OCI-LY3 (cell line): ENCODE data around the gene ZNF598.
A peak's percentile ranks its signal among the peaks of the same experiment; 100 is the strongest.

Source experiments
- H2AFZ ChIP-seq: fragments of 200-600, 300-600 bp; shearing (Covaris generic); 2 replicates; pipeline ENCODE4 v1.6.0; 2014; ENCODE audit warnings: antibody characterized with exemption, low read depth, low read length
- H3K27ac ChIP-seq: fragments of 200-600, 300-600 bp; sonication (generic); 2 replicates; pipeline ENCODE4 v1.5.1; 2014; ENCODE audit warnings: mild to moderate bottlenecking, low read length, moderate library complexity, mixed read lengths
- H3K27me3 ChIP-seq: fragments of 200-600, 300-600 bp; sonication (generic); 2 replicates; pipeline ENCODE4 v1.6.1; 2014; ENCODE audit warnings: low read depth, low read length, mixed read lengths
- H3K36me3 ChIP-seq: fragments of 200-600, 300-600 bp; sonication (generic); replicated peaks from 2 replicates; pipeline ENCODE3; 2014; ENCODE audit warnings: low read depth, low read length, mixed read lengths
- H3K4me1 ChIP-seq: fragments of 300-600, 200-600 bp; sonication (generic); 2 replicates; pipeline ENCODE4 v1.6.1; 2014; ENCODE audit warnings: low read length, mixed read lengths
- H3K4me2 ChIP-seq: fragments of 200-600, 300-600 bp; sonication (generic); 2 replicates; pipeline ENCODE4 v1.6.1; 2014; ENCODE audit warnings: low read length, mixed read lengths
- H3K4me3 ChIP-seq: fragments of 300-600, 200-600 bp; sonication (generic); 2 replicates; pipeline ENCODE4 v1.5.1; 2014; ENCODE audit warnings: antibody characterized with exemption, mild to moderate bottlenecking, low read length, moderate library complexity
- H3K79me2 ChIP-seq: fragments of 300-600, 200-600 bp; shearing (Covaris generic); 2 replicates; pipeline ENCODE4 v1.6.1; 2014; ENCODE audit warnings: mild to moderate bottlenecking, low read length, mixed read lengths
- H3K9ac ChIP-seq: fragments of 300-600, 200-600 bp; shearing (Covaris generic); 2 replicates; pipeline ENCODE4 v1.6.0; 2014; ENCODE audit warnings: mild to moderate bottlenecking, low read length, moderate library complexity
- H3K9me3 ChIP-seq: fragments of 200-600, 300-600 bp; shearing (Covaris generic); 2 replicates; pipeline ENCODE4 v1.6.1; 2014; ENCODE audit warnings: low read length, mixed read lengths; ENCODE audit not compliant: insufficient read depth
- H4K20me1 ChIP-seq: fragments of 200-600, 300-600 bp; sonication (generic); 2 replicates; pipeline ENCODE4 v1.6.1; 2016; ENCODE audit warnings: low read length, mixed read lengths; ENCODE audit not compliant: insufficient read depth
- CTCF ChIP-seq: fragments of 200-600, 300-600 bp; sonication (generic); IDR thresholded peaks from 2 replicates; pipeline ENCODE4 v1.5.1; 2014; ENCODE audit warnings: antibody characterized with exemption, low read length, low read depth
- EZH2phosphoT487 ChIP-seq: fragments of 200-600 bp; shearing (Covaris generic); IDR thresholded peaks from 2 replicates; pipeline ENCODE4 v1.6.1; 2018; ENCODE audit warnings: antibody characterized with exemption, mixed run types, low read depth

ZNF598 gene

DNA sequence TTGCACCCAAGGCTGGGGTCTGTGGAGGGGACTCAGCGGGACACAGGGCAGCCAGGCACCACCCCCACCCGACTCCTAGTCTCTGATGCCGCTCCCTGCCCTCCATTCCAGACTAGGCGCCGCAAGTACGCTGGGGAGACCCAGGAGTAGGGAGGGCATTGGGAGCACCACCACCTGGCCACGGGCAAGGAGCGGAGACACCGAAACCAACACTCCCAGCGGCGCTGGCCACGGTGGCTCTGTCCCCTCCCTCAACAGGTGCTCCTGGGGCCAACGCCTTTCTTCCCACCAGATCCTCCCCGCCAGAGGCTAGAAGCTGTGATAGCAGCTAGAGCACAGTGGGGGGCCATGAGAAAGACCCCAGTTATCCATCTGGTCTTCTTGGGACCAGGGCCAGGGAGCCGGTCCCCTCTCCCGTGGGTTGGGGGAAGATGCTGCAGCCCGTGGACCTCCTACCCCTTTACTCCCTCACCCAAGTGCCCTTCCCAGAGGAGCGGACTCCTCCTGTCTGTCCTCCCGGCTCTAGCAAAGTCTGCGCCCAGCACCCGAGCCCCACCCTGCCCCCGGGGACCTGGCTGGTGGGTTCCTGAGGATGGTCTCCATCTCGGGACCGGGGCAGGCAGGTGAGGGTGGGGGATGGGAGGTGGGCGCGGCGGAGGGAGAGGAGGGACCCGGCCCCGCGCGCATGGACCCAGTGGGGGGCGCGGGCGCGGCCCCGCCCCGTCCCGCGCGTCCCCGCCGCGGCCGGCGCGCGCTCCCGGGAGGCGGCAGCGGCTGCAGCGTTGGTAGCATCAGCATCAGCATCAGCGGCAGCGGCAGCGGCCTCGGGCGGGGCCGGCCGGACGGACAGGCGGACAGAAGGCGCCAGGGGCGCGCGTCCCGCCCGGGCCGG, 20.2 kb downstream of the ZNF598 start, which contains the start of gene SYNGR3:
SYNGR3 (plus strand) TSS at position 762 of the 892 bp plus-strand sequence. CDS start 133 bp downstream, outside the sequence.
- TF ChIP-seq EZH2phosphoT487 (no peak), CTCF (no peak)
- Histone ChIP-seq H3K4me2 (peak within 1 kb of the TSS; percentile 66), H3K4me1 (peaks cover 15% of the 10 kb centered on the region), H3K36me3 (peaks cover 14% of the 10 kb centered on the region), H4K20me1 (no peaks in the 10 kb centered on the region), H2AFZ (no peak within 1 kb of the TSS), H3K4me3 (peak within 1 kb of the TSS; percentile 77), H3K9me3 (no peaks in the 10 kb centered on the region), H3K79me2 (peaks cover 12% of the 10 kb centered on the region), H3K27ac (no peak within 1 kb of the TSS), H3K9ac (peak within 1 kb of the TSS; percentile 9; the same call in 1 of the 2 replicates), H3K27me3 (no peaks in the 10 kb centered on the region)

- H3K79me2 ChIP-seq, result peaks cover 12% of the 10 kb centered on the region
- no peaks in the 10 kb centered on the region for H3K9me3 ChIP-seq
- no peak for TF ChIP-seq CTCF
- no peak for TF ChIP-seq EZH2phosphoT487
- no peaks in the 10 kb centered on the region for H3K27me3 ChIP-seq
- no peak overlapping the region for H3K9ac ChIP-seq
- H4K20me1 ChIP-seq, result no peaks in the 10 kb centered on the region
- H3K27ac ChIP-seq, result no peak overlapping the region
- H3K4me3 ChIP-seq, result no peak overlapping the region
- no peak overlapping the region for H2AFZ ChIP-seq
- H3K4me2 ChIP-seq, result no peak overlapping the region
- H3K36me3 ChIP-seq, result peaks cover 14% of the 10 kb centered on the region
- H3K4me1 ChIP-seq, result peaks cover 15% of the 10 kb centered on the region
Observed at GRCh38 chr16:1987198-1987597, 22.4 kb downstream of the ZNF598 start.

DNA sequence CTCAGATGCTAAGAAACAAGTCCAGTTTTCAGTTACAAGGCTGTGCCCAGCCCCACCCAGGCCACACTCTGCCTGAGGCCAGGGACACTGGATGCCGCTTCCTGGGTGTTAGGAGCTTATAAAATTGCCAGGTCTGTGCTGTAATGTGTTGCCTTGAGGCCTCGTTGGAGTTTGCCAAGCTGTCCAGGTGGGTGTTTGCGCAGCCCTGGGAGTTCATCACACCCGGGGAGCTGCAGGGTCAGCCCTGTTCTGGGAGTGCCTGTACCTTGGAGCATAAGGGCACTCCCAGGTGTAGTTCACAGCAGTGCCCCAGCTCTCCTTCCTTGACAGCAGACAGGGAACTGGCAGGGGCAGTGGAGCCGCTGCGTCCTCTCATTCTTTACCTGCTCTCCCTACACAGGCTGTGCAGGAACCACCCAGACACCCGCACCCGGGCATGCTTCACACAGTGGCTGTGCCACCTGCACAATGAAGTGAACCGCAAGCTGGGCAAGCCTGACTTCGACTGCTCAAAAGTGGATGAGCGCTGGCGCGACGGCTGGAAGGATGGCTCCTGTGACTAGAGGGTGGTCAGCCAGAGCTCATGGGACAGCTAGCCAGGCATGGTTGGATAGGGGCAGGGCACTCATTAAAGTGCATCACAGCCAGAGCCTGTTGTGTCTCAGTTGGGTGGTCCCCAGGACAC, 24.0 kb downstream of the ZNF598 start:
- peaks cover 14% of the 10 kb centered on the region for H3K36me3 ChIP-seq

More for the DNA sequence above, 24.0 kb downstream of the ZNF598 start:
- no peaks in the 10 kb centered on the region for H3K9me3 ChIP-seq
- H4K20me1 ChIP-seq, result no peaks in the 10 kb centered on the region
- H3K4me3 ChIP-seq, result peak overlapping the region; percentile 95
- H3K27ac ChIP-seq, result no peak overlapping the region
- H3K79me2 ChIP-seq, result peaks cover 12% of the 10 kb centered on the region
- peak overlapping the region; percentile 88 for H3K9ac ChIP-seq
- TF ChIP-seq EZH2phosphoT487 (no peak), CTCF (no peak)
- no peaks in the 10 kb centered on the region for H3K27me3 ChIP-seq
- H3K4me1 ChIP-seq, result peaks cover 11% of the 10 kb centered on the region
- H2AFZ ChIP-seq, result no peak overlapping the region
- peak overlapping the region; percentile 98 for H3K4me2 ChIP-seq
